Ecto neural progenitor cell (in vitro differentiated cells): ENCODE measurements around the gene HTATIP2.
"Not testable (repeated sequence)": the region's sequence is repeated elsewhere in the genome, so short reads cannot be mapped to it uniquely, and the experiment has no call there.

ENCODE experiments used
- DNase-seq: peaks from one replicate; pipeline ENCODE4 v3.0.0-alpha.2; 2018; ENCODE audit warnings: low spot score

Gene HTATIP2

GRCh38 chr11:20363500-20364340 is at the start of gene HTATIP2:
Gene HTATIP2 (plus strand): TSS chr11:20363714. CDS start chr11:20364238, 524 bp downstream.
- DNase-seq = peak; percentile 71

GRCh38 chr11:20315800-20316199 is 47.7 kb upstream of the HTATIP2 start:
- DNase-seq = no peak

- no peak for DNase-seq
These were observed 42.3 kb upstream of the HTATIP2 start for GRCh38 chr11:20321177-20321576.

DNA sequence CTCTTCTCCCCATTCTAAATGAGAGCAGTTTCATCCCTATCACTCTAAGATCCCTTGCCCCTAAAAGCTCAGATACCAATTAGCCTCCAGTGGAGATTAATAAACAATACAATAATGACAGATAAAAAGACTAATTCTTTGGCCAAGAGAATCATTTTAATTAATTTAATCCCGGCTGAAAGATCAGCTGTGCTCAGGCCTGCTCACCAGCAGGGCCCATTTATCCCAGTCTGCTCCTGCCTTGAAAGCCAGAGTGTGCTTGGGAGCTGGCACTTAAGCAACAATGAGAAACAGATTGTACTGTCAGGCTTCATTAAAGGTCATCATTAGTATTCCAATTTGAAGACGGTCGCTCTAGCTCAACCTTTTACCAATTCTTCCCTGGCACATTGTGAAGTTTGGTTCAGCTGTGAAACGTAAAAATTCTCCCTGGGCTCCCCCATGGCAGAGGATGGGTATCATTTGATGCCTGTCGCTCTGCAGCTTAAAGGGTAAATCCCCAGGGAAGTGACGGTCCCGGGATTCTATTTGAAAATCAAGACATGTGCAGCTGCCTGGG is 36.1 kb upstream of the HTATIP2 start:
- no peak for DNase-seq

DNA sequence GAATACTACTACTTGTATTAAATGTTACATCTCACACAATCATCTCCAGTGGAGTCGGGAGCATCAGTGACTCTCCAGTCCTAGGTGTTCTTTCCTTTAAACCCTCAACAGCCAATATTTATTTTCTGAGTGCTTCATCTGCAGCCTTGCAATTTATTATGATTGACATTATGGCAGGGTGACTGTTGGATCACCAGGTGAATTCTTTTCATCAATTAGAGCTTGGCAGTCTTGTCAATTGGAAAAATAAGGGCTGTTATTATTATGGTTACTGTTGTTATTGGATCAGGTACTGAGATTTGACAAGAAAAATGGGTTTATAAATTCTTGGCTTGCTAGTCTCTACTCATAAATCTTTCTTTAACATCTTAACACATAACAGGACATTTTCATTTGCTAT is 27.5 kb upstream of the HTATIP2 start:
- no peak for DNase-seq

- DNase-seq = no peak
These were observed 25.9 kb upstream of the HTATIP2 start for GRCh38 chr11:20337526-20338154.

- DNase-seq = peak; percentile 90
These were observed 21.0 kb upstream of the HTATIP2 start for GRCh38 chr11:20342347-20343141.

DNA sequence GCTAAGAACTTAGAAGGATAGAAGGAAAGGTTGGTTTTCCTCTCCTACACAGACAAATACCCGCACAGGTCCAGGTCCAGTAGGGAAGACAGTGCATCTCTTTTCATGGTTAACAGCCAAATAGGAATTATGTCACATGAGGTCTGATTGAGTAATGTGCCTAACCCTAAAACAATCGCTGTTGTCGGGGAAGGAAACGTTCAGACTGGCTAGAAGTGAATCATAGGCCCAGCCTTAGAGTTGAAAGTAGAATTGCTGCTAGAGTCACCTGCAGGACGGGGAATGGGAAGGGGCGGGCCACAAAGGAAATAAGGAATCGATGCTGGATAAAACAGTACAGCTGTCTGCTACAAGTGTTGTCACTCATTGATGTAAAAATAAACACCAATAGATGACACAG is 12.4 kb upstream of the HTATIP2 start:
- no peak for DNase-seq

GRCh38 chr11:20351751-20352262 is 11.7 kb upstream of the HTATIP2 start:
- no peak for DNase-seq

DNA sequence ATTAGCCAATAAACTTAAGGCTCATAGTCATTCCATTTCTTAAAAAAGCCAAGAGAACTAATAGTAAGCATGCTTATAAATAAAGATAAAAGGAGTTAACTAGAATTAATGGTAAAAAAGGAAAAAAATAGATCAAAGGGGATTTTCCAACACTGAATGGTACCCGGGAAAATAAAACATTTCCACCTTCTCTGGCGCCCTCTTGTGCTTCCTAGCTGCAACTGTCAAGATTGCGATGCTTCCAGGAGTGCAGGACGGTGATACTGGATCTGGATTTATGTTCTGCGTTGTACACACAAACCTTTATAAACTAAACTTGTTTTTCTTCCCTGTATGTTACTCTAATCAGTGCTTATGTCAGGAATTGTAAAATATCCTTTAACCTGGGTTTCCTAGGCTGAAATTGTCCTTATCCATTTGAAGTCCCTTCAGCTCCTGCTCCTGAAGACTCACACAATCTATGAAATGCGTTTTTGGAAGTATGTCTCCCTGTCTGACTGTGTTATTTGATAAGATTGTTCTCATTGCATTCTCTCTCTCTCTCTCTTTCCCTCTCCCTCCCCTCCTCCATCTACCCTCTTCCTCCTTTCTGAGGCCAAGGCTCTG is 9.6 kb upstream of the HTATIP2 start:
- DNase-seq = no peak

GRCh38 chr11:20355221-20356219 is 8.0 kb upstream of the HTATIP2 start:
- DNase-seq = no peak

DNA sequence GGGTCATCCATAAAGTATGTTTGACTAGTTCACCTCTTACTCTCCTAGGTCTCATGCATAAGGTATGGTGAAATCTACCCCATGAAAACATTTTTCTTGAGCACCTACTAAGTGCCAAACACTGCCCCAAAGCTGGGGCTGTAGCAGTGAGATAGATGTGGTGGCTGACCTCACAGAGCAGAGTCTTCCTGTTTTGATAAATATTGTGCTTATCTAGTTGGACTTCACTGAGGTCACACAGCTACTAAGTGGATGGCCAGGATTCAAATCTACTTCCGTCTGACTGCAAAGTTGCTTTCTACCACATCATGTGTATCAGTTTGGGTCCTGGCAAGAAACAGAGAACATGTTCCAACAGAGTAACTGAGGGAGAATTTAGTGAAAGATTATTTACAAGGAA is 6.4 kb upstream of the HTATIP2 start:
- no peak for DNase-seq

GRCh38 chr11:20360650-20361049 is 2.9 kb upstream of the HTATIP2 start:
- DNase-seq = no peak

- DNase-seq = no peak
These were observed 1.0 kb upstream of the HTATIP2 start for GRCh38 chr11:20362481-20362880.

DNA sequence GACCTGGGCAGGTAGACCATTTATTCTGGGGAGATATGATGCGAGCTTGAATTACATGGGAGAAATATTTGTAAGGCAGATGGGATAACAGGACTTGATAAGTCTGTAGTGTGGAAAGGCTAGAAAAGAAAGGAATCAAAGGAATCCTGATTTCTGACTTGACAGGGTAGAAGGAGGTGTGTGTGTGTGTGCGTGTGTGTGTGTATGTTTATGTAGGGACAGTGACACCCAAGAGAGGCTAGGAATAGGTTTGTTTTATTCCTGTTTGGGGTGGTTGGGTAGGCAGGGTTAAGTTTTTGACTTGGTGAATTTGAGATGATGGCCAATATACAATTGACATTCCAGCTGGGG is 390 bp upstream of the HTATIP2 start:
- no peak for DNase-seq

GRCh38 chr11:20364341-20364792 is 853 bp downstream of the HTATIP2 start:
- DNase-seq = no peak

DNA sequence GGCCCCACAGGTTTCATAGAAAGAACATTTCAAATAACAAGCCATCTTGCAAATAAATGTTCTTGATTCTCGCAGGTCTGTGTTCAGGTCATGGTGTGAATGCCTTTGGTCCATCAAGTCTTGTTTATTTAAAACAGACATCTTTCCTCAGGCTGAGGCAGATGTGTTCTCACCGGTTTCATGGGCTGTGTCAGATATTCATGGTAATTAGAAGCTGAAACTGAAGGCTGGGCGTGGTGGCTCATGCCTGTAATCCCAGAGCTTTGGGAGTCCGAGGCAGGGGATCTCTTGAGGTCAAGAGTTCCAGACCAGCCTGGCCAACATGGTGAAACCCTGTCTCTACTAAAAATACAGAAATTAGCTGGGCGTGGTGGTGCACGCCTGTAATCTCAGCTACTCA is 2.0 kb downstream of the HTATIP2 start:
- DNase-seq = not testable (repeated sequence)

GRCh38 chr11:20367313-20367948 is 3.9 kb downstream of the HTATIP2 start:
- no peak for DNase-seq

GRCh38 chr11:20368438-20368837 is 4.9 kb downstream of the HTATIP2 start:
- DNase-seq = no peak

DNA sequence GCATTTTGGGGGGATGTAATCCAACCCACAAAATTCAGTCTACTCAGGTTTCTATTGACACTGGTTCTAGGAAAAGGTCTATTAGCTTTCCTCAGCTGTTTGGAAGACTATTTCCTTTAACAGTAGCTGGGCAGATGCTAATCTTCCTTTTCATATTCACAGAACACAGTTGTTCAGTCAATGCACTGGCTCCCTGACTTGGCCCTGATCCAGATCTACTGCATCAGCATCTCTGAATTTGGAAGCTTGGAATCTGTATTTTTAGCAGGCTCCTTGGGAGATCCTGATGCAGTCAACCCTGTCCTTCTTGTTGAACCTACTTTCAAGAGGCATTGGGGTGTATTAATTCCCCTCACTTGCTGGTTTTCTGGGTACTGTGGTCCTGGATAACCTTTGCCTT is 6.3 kb downstream of the HTATIP2 start:
- DNase-seq = no peak
